GM12801 (cell line): ENCODE data around the gene DLGAP4.

ENCODE experiments used
- CTCF ChIP-seq: IDR thresholded peaks from one replicate; pipeline ENCODE4 v1.5.1; 2011; ENCODE audit warnings: control low read depth; ENCODE audit not compliant: insufficient read length; ENCODE audit errors: extremely low read depth

Gene DLGAP4

DNA sequence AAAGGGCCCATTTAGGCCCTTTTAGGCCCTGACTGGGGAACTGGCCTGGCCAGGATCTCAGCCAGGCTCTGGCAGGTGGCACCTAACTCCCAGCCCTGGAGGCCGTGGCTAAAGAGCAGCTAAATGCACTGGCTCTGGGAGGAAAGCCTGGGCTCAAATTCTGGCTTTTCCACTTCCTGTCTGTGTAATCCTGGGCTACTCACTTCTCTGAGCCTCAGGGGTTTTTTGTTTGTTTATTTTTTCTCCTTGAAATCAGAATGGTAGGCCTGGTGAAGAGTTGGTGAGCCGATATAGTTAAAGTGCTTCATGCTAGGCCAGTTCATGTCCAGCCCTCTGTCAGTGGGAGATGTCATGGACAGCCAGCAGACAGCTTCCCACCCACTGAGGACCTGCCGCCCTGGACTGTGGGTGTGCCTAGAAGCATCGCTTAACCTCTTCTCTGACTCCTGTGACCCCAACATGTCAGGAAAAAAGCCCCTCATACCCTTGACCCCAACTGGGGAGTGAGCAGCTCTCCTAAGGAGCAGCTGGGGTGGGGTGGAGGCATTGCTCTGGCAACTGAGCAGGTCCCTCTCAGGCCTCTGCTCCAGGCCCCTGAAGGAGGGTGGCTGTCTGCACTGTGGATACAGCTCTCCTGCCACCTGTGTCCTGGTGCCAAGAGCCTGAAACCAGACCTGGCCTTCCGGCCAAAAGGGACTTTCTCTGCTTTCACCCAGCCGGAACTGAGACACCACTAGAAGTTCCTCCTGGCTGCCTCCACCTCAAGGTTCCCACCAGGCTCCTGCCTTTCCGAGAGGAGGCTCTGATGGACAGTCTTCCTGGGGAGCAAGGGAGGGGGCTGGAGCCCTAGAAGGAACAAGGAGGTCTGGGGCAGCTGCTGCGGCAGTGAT is 178.0 kb downstream of the DLGAP4 start:
- TF ChIP-seq CTCF = no peak

DNA sequence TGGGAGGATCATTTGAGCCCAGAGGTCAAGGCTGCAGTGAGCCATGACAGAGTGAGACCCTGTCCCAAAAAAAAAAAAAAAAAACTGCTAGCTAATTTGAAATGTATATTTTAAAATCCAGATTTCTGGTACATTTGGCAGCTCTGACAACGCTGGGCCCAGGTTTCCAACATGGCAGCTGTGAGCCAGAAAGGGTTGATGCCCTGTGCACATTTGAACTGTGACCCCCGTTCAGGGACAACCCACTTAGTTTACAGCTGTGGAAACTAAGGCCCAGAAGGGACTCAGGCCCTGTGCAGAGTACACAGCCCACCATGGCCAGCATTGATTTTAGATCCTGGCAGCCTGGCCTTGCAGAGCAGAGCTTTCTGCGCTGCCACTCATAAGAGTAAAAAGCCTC is 179.1 kb downstream of the DLGAP4 start:
- TF ChIP-seq CTCF = no peak

DNA sequence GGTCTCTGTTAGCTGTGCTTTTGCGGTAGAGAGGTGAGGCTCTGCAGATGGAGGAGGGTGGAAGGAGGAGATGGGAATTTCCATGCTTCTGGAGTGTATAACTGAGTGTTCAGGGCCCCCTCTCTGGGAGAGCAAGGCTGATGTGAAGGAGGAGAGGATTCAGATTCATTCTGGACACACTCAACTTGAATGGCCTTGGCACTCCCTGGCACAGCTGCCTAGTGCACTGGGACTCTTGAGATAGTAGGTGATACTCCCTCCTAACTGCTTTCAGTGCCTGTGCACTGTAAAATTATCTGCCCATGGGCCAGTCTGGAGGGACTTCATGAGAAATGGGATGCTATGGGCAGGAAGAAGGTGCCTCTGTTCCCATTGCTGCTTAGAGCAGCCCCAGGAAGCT is 180.9 kb downstream of the DLGAP4 start:
- TF ChIP-seq CTCF = no peak

- no peak for TF ChIP-seq CTCF
Observed at GRCh38 chr20:36490191-36490590, 184.1 kb downstream of the DLGAP4 start.

- no peak for TF ChIP-seq CTCF
Observed at GRCh38 chr20:36491901-36492617, 185.9 kb downstream of the DLGAP4 start.

DNA sequence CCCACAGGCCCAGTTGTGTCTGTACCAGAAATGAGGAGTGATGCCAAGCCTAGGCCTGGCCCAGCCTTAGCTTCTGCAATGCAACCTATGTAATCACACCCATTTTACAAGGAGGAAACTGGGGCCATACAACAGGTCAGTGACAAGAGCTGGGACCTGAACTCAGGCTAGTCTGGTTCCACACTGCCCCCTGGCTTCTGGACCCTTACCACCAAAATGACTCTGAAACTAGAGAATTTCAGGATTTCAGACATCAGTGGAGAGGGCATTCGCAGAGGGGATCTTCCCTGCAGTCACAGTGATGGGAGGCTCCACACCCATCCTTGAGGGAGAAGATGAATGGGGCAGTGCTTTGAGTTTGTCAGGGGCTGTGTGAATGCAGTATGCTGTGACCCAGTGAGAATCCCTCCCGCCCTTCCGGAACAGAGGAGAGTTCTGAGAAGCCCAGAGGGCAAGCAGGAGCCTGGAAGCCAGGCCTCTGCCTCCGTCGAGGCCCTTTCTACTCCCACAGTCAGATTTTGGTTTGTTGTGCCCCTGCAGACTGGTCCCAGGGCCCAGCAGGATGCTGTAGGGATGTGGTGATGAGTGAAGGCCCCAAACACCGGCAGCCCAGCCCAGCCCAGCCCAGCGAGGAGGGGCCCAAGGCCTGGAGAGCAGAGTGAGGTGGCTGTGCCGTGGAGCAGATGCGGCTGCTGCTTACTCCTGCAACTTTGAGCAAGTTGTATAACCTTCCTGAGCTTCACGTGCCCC is 187.1 kb downstream of the DLGAP4 start:
- no peak for TF ChIP-seq CTCF

- TF ChIP-seq CTCF = no peak
Observed at GRCh38 chr20:36493801-36494114, 187.6 kb downstream of the DLGAP4 start.
